ENCODE measurements around the gene TAF11L11.
"Not testable (repeated sequence)": the region's sequence is repeated elsewhere in the genome, so short reads cannot be mapped to it uniquely, and the experiment has no call there.

The TAF11L11 gene

DNA sequence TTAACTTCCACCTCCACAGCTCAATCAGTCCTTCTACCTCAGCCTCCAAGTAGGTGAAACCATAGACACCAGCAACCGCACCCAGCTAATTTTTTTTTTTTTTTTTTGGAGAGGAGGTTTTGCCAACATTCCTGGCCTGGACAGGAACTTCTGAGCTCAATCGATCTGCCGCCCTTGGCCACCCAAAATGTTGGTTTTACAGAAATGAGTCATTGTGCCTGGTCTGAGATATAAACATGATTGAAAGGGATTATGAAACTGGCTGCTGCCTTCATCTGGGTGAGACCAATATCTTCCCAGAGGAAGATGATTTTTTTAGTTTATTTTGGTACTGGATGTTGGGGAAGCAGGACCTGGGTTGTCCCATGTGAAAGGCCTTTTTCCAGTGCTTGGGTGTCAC is 15.4 kb downstream of the TAF11L11 start:
- Histone ChIP-seq H3K9me3 (no peaks in the 10 kb centered on the region), H3K36me3 (no peaks in the 10 kb centered on the region), H3K4me1 (ENCODE audit: control insufficient read depth in 1 of 2, insufficient read depth in 1 of 2, low read depth in 1 of 2, low read length in 1 of 2) (no peaks in the 10 kb centered on the region), H3K4me3 (ENCODE audit: low read depth in 1 of 2, low read length in 1 of 2) (no peak overlapping the region), H3K27me3 (no peaks in the 10 kb centered on the region), H3K27ac (no peak overlapping the region)
- TF ChIP-seq, protein P1, sequence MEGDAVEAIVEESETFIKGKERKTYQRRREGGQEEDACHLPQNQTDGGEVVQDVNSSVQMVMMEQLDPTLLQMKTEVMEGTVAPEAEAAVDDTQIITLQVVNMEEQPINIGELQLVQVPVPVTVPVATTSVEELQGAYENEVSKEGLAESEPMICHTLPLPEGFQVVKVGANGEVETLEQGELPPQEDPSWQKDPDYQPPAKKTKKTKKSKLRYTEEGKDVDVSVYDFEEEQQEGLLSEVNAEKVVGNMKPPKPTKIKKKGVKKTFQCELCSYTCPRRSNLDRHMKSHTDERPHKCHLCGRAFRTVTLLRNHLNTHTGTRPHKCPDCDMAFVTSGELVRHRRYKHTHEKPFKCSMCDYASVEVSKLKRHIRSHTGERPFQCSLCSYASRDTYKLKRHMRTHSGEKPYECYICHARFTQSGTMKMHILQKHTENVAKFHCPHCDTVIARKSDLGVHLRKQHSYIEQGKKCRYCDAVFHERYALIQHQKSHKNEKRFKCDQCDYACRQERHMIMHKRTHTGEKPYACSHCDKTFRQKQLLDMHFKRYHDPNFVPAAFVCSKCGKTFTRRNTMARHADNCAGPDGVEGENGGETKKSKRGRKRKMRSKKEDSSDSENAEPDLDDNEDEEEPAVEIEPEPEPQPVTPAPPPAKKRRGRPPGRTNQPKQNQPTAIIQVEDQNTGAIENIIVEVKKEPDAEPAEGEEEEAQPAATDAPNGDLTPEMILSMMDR (IDR thresholded peaks at IDR 0.05): no peak

- TF ChIP-seq, protein P1 (IDR thresholded peaks at IDR 0.05): no peak
- H3K4me3 ChIP-seq (ENCODE audit: low read depth in 1 of 2, low read length in 1 of 2): no peak overlapping the region
- H3K9me3 ChIP-seq: no peaks in the 10 kb centered on the region
- H3K4me1 ChIP-seq (ENCODE audit: control insufficient read depth in 1 of 2, insufficient read depth in 1 of 2, low read depth in 1 of 2, low read length in 1 of 2): no peaks in the 10 kb centered on the region
- no peaks in the 10 kb centered on the region for H3K36me3 ChIP-seq
- H3K27me3 ChIP-seq: no peaks in the 10 kb centered on the region
- H3K27ac ChIP-seq: no peak overlapping the region
Observed at GRCh38 chr5:17620627-17621026, 16.6 kb downstream of the TAF11L11 start.

- no peaks in the 10 kb centered on the region for H3K4me1 ChIP-seq (ENCODE audit: control insufficient read depth in 1 of 2, insufficient read depth in 1 of 2, low read depth in 1 of 2, low read length in 1 of 2)
- TF ChIP-seq, protein P1 (IDR thresholded peaks at IDR 0.05): no peak
- no peaks in the 10 kb centered on the region for H3K36me3 ChIP-seq
- H3K4me3 ChIP-seq (ENCODE audit: low read depth in 1 of 2, low read length in 1 of 2): no peak overlapping the region
- H3K27ac ChIP-seq: no peak overlapping the region
- no peaks in the 10 kb centered on the region for H3K9me3 ChIP-seq
- H3K27me3 ChIP-seq: no peaks in the 10 kb centered on the region
Observed at GRCh38 chr5:17625686-17626085, 21.7 kb downstream of the TAF11L11 start.

GRCh38 chr5:17631788-17632187 is 27.8 kb downstream of the TAF11L11 start, which contains the start of gene TAF11L13:
Gene TAF11L13, plus strand, starts transcription at chr5:17632088.
- H3K9me3 ChIP-seq; H3K4me1 ChIP-seq (ENCODE audit: control insufficient read depth in 1 of 2, insufficient read depth in 1 of 2, low read depth in 1 of 2, low read length in 1 of 2); H3K4me3 ChIP-seq (ENCODE audit: low read depth in 1 of 2, low read length in 1 of 2); H3K27me3 ChIP-seq; H3K36me3 ChIP-seq; H3K27ac ChIP-seq: not testable (repeated sequence)

- Histone ChIP-seq H3K27ac (no peak within 1 kb of the TSS), H3K27me3 (no peaks in the 10 kb centered on the region), H3K9me3 (no peaks in the 10 kb centered on the region), H3K4me1 (ENCODE audit: control insufficient read depth in 1 of 2, insufficient read depth in 1 of 2, low read depth in 1 of 2, low read length in 1 of 2) (no peaks in the 10 kb centered on the region), H3K4me3 (ENCODE audit: low read depth in 1 of 2, low read length in 1 of 2) (no peak within 1 kb of the TSS), H3K36me3 (no peaks in the 10 kb centered on the region)
- TF ChIP-seq, protein P1 (IDR thresholded peaks at IDR 0.05): no peak
Observed at GRCh38 chr5:17634160-17634559, 30.2 kb downstream of the TAF11L11 start, which contains the start of gene TAF11L14. Gene TAF11L14, plus strand, starts transcription at chr5:17634460.

DNA sequence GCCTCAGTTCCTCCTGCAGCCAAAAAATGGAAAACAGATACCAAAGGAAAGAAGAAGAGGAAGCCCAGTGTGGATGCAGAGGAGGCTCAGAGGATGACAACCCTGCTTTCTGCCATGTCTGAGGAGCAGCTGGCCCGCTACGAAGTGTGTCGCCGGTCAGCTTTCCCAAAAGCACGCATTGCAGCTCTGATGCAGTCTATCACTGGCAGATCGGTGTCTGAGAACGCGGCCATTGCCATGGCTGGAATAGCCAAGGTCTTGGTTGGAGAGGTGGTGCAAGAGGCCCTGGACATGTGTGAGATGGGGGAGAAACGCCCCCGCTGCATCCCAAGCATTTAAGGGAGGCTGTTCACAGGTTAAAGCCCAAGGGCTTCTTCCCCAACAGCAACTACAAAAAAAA is 45.2 kb downstream of the TAF11L11 start:
- not testable (repeated sequence) for H3K27ac ChIP-seq

GRCh38 chr5:17655201-17655759 is 51.3 kb downstream of the TAF11L11 start:
- H3K4me1 ChIP-seq (ENCODE audit: control insufficient read depth in 1 of 2, insufficient read depth in 1 of 2, low read depth in 1 of 2, low read length in 1 of 2); H3K9me3 ChIP-seq; H3K4me3 ChIP-seq (ENCODE audit: low read depth in 1 of 2, low read length in 1 of 2); H3K36me3 ChIP-seq; H3K27me3 ChIP-seq; H3K27ac ChIP-seq: not testable (repeated sequence)

More for the DNA sequence above, 45.2 kb downstream of the TAF11L11 start:
- H3K9me3 ChIP-seq; H3K36me3 ChIP-seq; H3K27me3 ChIP-seq; H3K4me1 ChIP-seq (ENCODE audit: control insufficient read depth in 1 of 2, insufficient read depth in 1 of 2, low read depth in 1 of 2, low read length in 1 of 2); H3K4me3 ChIP-seq (ENCODE audit: low read depth in 1 of 2, low read length in 1 of 2): not testable (repeated sequence)
